Measurements from ENCODE around the gene ALLC. TPM values are rescaled to one million over a fixed set of nuclear protein-coding genes. Genes with fewer than 3 reads are reported as not detected.
"Not testable (repeated sequence)": the region's sequence is repeated elsewhere in the genome, so short reads cannot be mapped to it uniquely, and the experiment has no call there.

ALLC gene
- not detected in 2 replicates for polyA plus RNA-seq (2011; rRNA removed)
- not detected in 2 replicates for polyA plus RNA-seq (2012; cell fraction: cytosol; rRNA removed)
- polyA plus RNA-seq (2012; cell fraction: nucleus; rRNA removed), result not detected in 2 replicates
- not detected in 3 replicates for polyA plus RNA-seq (2017; fragmentation: RNase III; extraction: RNeasy Plus Mini Kit Qiagen cat#74134 plus additional on column Dnase treatment)
- not detected in 2 replicates for polyA minus RNA-seq (2011; rRNA and poly(A)+ RNA removed)

DNA sequence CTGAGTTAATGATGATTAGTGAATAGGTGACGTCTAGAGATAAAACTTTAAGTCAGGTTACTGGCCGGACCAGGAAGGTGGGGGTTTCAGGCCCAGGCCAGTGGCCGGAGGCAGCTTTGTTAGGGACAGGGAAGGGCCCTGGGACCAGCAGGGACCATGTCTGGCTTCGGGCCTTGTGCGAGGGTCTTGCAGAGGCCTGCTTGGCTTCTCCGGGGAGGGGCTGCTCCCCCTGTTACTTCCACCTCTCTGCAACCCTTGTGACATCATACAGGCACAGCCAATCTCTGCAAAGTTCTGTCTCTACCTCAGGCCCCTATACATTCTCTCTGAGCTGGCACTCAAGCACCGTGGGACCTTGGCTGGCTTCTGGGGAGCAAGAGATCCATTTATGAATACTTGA is at the start of gene ALLC:
TSS of gene ALLC (plus strand) at position 320 of the 400 bp plus-strand sequence. CDS start 12,958 bp downstream, outside the sequence.
- 80% methylated on average over 7 of the region's 7 CpGs for WGBS (ENCODE audit: missing lambda C conversion rate)
- no peak for FAIRE-seq

GRCh38 chr2:3608373-3609278 is 49.4 kb upstream of the ALLC start:
- H3K4me3 ChIP-seq, result no peak overlapping the region
- no peak for DNase-seq (ENCODE audit: low read depth in 1 of 2, low spot score in 1 of 2)
- H3K27ac ChIP-seq, result 0 out of 6 replicates have a peak overlapping the region, but pooled peaks of 1 of the 2 experiments have one; percentile 14
- CTCF ChIA-PET, result interaction anchor here (0.7 to 1.4 kb wide), 3 partner anchors 185 to 315 kb away, joined by 3 to 4 read pairs (median 3); no protein-coding TSS in a partner anchor
- WGBS (ENCODE audit: missing lambda C conversion rate), result 73% methylated on average over 19 of the region's 19 CpGs
- peaks cover 18% of the 10 kb centered on the region for H3K4me1 ChIP-seq
- POLR2A ChIA-PET, result no interaction called here
- 0 out of 6 replicates have a peak, but pooled peaks of 1 of the 2 experiments have one; percentile 3 for ATAC-seq
- no peak overlapping the region for H3K4me2 ChIP-seq
- no peak for FAIRE-seq
- TF ChIP-seq HEYL (CRISPR knock-in tag; IDR thresholded peaks at IDR 0.05), result no peak
- no peak for TF ChIP-seq ESRRA (IDR thresholded peaks at IDR 0.05; ENCODE audit: borderline replicate concordance, low read length)
- TF ChIP-seq MAFK (IDR thresholded peaks at IDR 0.05; ENCODE audit: partially characterized antibody), result no peak
- no peak for TF ChIP-seq PHF8 (IDR thresholded peaks at IDR 0.05; ENCODE audit: borderline replicate concordance, low read depth)
- TF ChIP-seq CEBPB (IDR thresholded peaks at IDR 0.05), result no peak
- no peak for TF ChIP-seq JUNB (IDR thresholded peaks at IDR 0.05)
- TF ChIP-seq ZSCAN20 (CRISPR knock-in tag; IDR thresholded peaks at IDR 0.05), result no peak
- no peak for TF ChIP-seq HOXB5 (CRISPR knock-in tag; IDR thresholded peaks at IDR 0.05)
- TF ChIP-seq, protein P1, sequence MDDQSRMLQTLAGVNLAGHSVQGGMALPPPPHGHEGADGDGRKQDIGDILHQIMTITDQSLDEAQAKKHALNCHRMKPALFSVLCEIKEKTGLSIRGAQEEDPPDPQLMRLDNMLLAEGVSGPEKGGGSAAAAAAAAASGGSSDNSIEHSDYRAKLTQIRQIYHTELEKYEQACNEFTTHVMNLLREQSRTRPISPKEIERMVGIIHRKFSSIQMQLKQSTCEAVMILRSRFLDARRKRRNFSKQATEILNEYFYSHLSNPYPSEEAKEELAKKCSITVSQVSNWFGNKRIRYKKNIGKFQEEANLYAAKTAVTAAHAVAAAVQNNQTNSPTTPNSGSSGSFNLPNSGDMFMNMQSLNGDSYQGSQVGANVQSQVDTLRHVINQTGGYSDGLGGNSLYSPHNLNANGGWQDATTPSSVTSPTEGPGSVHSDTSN (IDR thresholded peaks at IDR 0.05), result no peak
- no peak for TF ChIP-seq ZC3H11A (IDR thresholded peaks at IDR 0.05)
- no peak for TF ChIP-seq NR3C1 (IDR thresholded peaks at IDR 0.05)
- no peak for TF ChIP-seq HOXA7 (CRISPR knock-in tag; IDR thresholded peaks at IDR 0.05)
- TF ChIP-seq RCOR1 (IDR thresholded peaks at IDR 0.05; ENCODE audit: low read depth, low read length), result no peak
- peaks cover 1% of the 10 kb centered on the region; the same call in 2 of the 3 replicates for H3K9me3 ChIP-seq

More for the DNA sequence above, at the start of gene ALLC:
- Histone ChIP-seq H3K4me3 (no peak within 1 kb of the TSS), H3K4me1 (peaks cover 8% of the 10 kb centered on the region; the same call in 2 of the 3 replicates), H3K4me2 (no peak within 1 kb of the TSS), H3K9me3 (no peaks in the 10 kb centered on the region), H3K27ac (no peak within 1 kb of the TSS)
- POLR2A ChIA-PET, result no interaction called here
- TF ChIP-seq FOSB (CRISPR knock-in tag; IDR thresholded peaks at IDR 0.05) (no peak), CEBPB (IDR thresholded peaks at IDR 0.05) (no peak)
- no peak for ATAC-seq
- CTCF ChIA-PET, result no interaction called here
- no peak for DNase-seq (ENCODE audit: low read depth in 1 of 2, low spot score in 1 of 2)

- H3K4me2 ChIP-seq; H3K4me3 ChIP-seq; H3K9me3 ChIP-seq; FAIRE-seq; H3K27ac ChIP-seq; ATAC-seq; POLR2A ChIA-PET; DNase-seq (ENCODE audit: low read depth in 1 of 2, low spot score in 1 of 2): not testable (repeated sequence)
- CTCF ChIA-PET, result interaction anchor here (0.7 to 1.4 kb wide), 4 partner anchors 41 to 196 kb away, joined by 3 to 4 read pairs (median 3); no protein-coding TSS in a partner anchor
- WGBS (ENCODE audit: missing lambda C conversion rate), result 68% methylated on average over 4 of the region's 4 CpGs
- peaks cover 18% of the 10 kb centered on the region for H3K4me1 ChIP-seq
Measured at GRCh38 chr2:3609279-3609673, 48.7 kb upstream of the ALLC start.

GRCh38 chr2:3610415-3610814 is 47.6 kb upstream of the ALLC start:
- H3K4me1 ChIP-seq, result peaks cover 10% of the 10 kb centered on the region
- ChIA-PET POLR2A (interaction anchor here (1.1 kb wide), 1 partner anchor 52 kb away, joined by 4 read pairs; the partner anchor contains the start of gene RNASEH1), CTCF (interaction anchor here (1.1 to 1.3 kb wide), 3 partner anchors 18 to 86 kb away, joined by 3 read pairs; no protein-coding TSS in a partner anchor)
- H3K4me2 ChIP-seq, result no peak overlapping the region
- no peak overlapping the region for H3K27ac ChIP-seq
- H3K9me3 ChIP-seq, result peaks cover 14% of the 10 kb centered on the region
- 63% methylated on average over 9 of the region's 9 CpGs for WGBS (ENCODE audit: missing lambda C conversion rate)
- no peak for TF ChIP-seq POLR2A (IDR thresholded peaks at IDR 0.05; ENCODE audit: low read length)
- no peak for TF ChIP-seq GATA3 (IDR thresholded peaks at IDR 0.05; ENCODE audit: borderline replicate concordance)
- TF ChIP-seq TFCP2L1 (CRISPR knock-in tag; IDR thresholded peaks at IDR 0.05), result no peak
- TF ChIP-seq, protein P2, sequence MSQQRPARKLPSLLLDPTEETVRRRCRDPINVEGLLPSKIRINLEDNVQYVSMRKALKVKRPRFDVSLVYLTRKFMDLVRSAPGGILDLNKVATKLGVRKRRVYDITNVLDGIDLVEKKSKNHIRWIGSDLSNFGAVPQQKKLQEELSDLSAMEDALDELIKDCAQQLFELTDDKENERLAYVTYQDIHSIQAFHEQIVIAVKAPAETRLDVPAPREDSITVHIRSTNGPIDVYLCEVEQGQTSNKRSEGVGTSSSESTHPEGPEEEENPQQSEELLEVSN (IDR thresholded peaks at IDR 0.05; ENCODE audit: borderline replicate concordance, low read depth), result no peak
- TF ChIP-seq CBX2 (IDR thresholded peaks at IDR 0.05; ENCODE audit: borderline replicate concordance, low read depth), result no peak
- TF ChIP-seq FOSL2 (IDR thresholded peaks at IDR 0.05), result no peak
- no peak for TF ChIP-seq FOSL2 (CRISPR knock-in tag; IDR thresholded peaks at IDR 0.05)
- no peak for TF ChIP-seq NFE2L2 (conservative IDR thresholded peaks at IDR 0.05; ENCODE audit: low read length)
- TF ChIP-seq HOXB5 (CRISPR knock-in tag; IDR thresholded peaks at IDR 0.05), result no peak
- TF ChIP-seq RNF2 (IDR thresholded peaks at IDR 0.05; ENCODE audit: borderline replicate concordance, low read depth), result no peak
- TF ChIP-seq, protein P3, sequence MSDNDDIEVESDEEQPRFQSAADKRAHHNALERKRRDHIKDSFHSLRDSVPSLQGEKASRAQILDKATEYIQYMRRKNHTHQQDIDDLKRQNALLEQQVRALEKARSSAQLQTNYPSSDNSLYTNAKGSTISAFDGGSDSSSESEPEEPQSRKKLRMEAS (IDR thresholded peaks at IDR 0.05), result no peak
- TF ChIP-seq KDM5A (IDR thresholded peaks at IDR 0.05), result no peak
- no peak for TF ChIP-seq HES2 (IDR thresholded peaks at IDR 0.05)
- TF ChIP-seq RCOR1 (IDR thresholded peaks at IDR 0.05; ENCODE audit: low read depth, low read length), result no peak
- FAIRE-seq, result no peak
- no peak for ATAC-seq
- no peak overlapping the region for H3K4me3 ChIP-seq
- DNase-seq (ENCODE audit: low read depth in 1 of 2, low spot score in 1 of 2), result no peak

Data from A549 (cell line).